BE2C (cell line): ENCODE measurements around the gene HIVEP3.

Source experiments
- DNase-seq: peaks from one replicate; pipeline ENCODE4 v3.0.0-alpha.2; 2020
- H3K27me3 ChIP-seq: fragments of 250-450 bp; sonication (Bioruptor Pico); 2 replicates; pipeline ENCODE4 v1.5.1; 2020; ENCODE audit warnings: mild to moderate bottlenecking
- H3K36me3 ChIP-seq: fragments of 250-450 bp; sonication (Bioruptor Pico); 2 replicates; pipeline ENCODE4 v1.5.1; 2020; ENCODE audit warnings: mild to moderate bottlenecking
- H3K4me1 ChIP-seq: fragments of 250-450 bp; sonication (Bioruptor Pico); 2 replicates; pipeline ENCODE4 v1.5.1; 2020
- H3K4me3 ChIP-seq: 2 replicates; pipeline ENCODE4 v1.5.1; 2011; ENCODE audit warnings: low read depth, low read length
- H3K9me3 ChIP-seq: fragments of 250-450 bp; sonication (Bioruptor Pico); 2 replicates; pipeline ENCODE4 v1.5.1; 2020
- CTCF ChIP-seq: IDR thresholded peaks from 2 replicates; pipeline ENCODE4 v1.5.1; 2012; ENCODE audit warnings: mild to moderate bottlenecking, low read depth, low read length

HIVEP3 gene

GRCh38 chr1:41833519-41834000 lies 85.2 kb downstream of the HIVEP3 start:
- Histone ChIP-seq H3K36me3 (no peaks in the 10 kb centered on the region), H3K9me3 (no peaks in the 10 kb centered on the region), H3K4me1 (no peaks in the 10 kb centered on the region), H3K27me3 (no peaks in the 10 kb centered on the region), H3K4me3 (no peak overlapping the region)
- DNase-seq: no peak
- TF ChIP-seq CTCF: no peak

- no peak for TF ChIP-seq CTCF
- H3K9me3 ChIP-seq: no peaks in the 10 kb centered on the region
- DNase-seq: no peak
- H3K4me3 ChIP-seq: no peak overlapping the region
- H3K4me1 ChIP-seq: no peaks in the 10 kb centered on the region
- H3K36me3 ChIP-seq: no peaks in the 10 kb centered on the region
- H3K27me3 ChIP-seq: no peaks in the 10 kb centered on the region
Observed at GRCh38 chr1:41830726-41831125, 88.0 kb downstream of the HIVEP3 start.

- H3K27me3 ChIP-seq: no peaks in the 10 kb centered on the region
- no peak overlapping the region for H3K4me3 ChIP-seq
- no peak for DNase-seq
- no peaks in the 10 kb centered on the region for H3K9me3 ChIP-seq
- no peaks in the 10 kb centered on the region for H3K4me1 ChIP-seq
- no peak for TF ChIP-seq CTCF
- H3K36me3 ChIP-seq: no peaks in the 10 kb centered on the region
Observed at GRCh38 chr1:41827991-41828570, 90.6 kb downstream of the HIVEP3 start.

GRCh38 chr1:41823471-41823870 lies 95.3 kb downstream of the HIVEP3 start:
- Histone ChIP-seq H3K27me3 (no peaks in the 10 kb centered on the region), H3K4me3 (no peak overlapping the region), H3K36me3 (no peaks in the 10 kb centered on the region), H3K9me3 (no peaks in the 10 kb centered on the region), H3K4me1 (no peaks in the 10 kb centered on the region)
- no peak for DNase-seq
- TF ChIP-seq CTCF: no peak

GRCh38 chr1:41822866-41823265 lies 95.9 kb downstream of the HIVEP3 start:
- Histone ChIP-seq H3K36me3 (no peaks in the 10 kb centered on the region), H3K27me3 (no peaks in the 10 kb centered on the region), H3K4me1 (no peaks in the 10 kb centered on the region), H3K4me3 (no peak overlapping the region), H3K9me3 (no peaks in the 10 kb centered on the region)
- no peak for TF ChIP-seq CTCF
- DNase-seq: no peak

- no peak for DNase-seq
- H3K4me3 ChIP-seq: no peak overlapping the region
- H3K36me3 ChIP-seq: no peaks in the 10 kb centered on the region
- H3K4me1 ChIP-seq: no peaks in the 10 kb centered on the region
- H3K27me3 ChIP-seq: no peaks in the 10 kb centered on the region
- H3K9me3 ChIP-seq: no peaks in the 10 kb centered on the region
- TF ChIP-seq CTCF: no peak
Observed at GRCh38 chr1:41819843-41820242, 98.9 kb downstream of the HIVEP3 start.
